GM12892 (cell line): ENCODE measurements around the gene COA1.

Experiments
- POLR2AphosphoS5 ChIP-seq: IDR thresholded peaks from 2 replicates; pipeline ENCODE4 v1.6.1; 2011; ENCODE audit warnings: low read depth, low read length, control low read depth
- TAF1 ChIP-seq: IDR thresholded peaks from 2 replicates; pipeline ENCODE4 v1.6.1; 2011; ENCODE audit warnings: low read depth, mild to moderate bottlenecking, control low read depth, low read length, borderline replicate concordance

- TF ChIP-seq POLR2AphosphoS5 (no peak), TAF1 (no peak)
These were observed 20.9 kb upstream of the COA1 start for GRCh38 chr7:43750016-43750887.
